WI38 (cell line): ENCODE data around the gene TK2.

Experiments used
- H3K4me3 ChIP-seq: 2 replicates; pipeline ENCODE4 v1.5.1; 2011; ENCODE audit warnings: low read depth, mild to moderate bottlenecking, control low read depth, low read length
- CTCF ChIP-seq: IDR thresholded peaks from 2 replicates; pipeline ENCODE4 v1.5.1; 2012; ENCODE audit warnings: low read depth, mild to moderate bottlenecking, control low read depth, low read length

The TK2 gene

GRCh38 chr16:66462912-66463311 is 87.0 kb downstream of the TK2 start:
- H3K4me3 ChIP-seq: no peak overlapping the region
- no peak for TF ChIP-seq CTCF

DNA sequence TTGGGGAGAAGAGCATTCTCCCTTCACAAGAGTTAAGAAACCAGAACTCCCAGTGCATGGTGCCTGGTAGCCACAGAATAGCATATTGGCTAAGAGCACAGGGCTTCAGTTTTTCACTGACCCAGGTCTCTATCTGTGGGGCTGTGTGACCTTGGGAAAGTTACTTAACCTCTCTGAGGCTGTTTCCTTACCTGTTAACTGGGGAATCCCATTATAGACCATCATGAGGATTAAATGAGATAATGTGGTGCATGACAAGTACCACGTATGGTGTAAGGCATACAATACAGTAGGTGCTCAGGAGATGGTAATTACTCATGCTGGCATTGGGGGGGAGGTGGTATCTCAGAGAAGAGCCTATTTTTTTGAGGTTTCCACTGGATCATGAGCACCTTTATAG is 89.2 kb downstream of the TK2 start:
- H3K4me3 ChIP-seq: no peak overlapping the region
- TF ChIP-seq CTCF: no peak

DNA sequence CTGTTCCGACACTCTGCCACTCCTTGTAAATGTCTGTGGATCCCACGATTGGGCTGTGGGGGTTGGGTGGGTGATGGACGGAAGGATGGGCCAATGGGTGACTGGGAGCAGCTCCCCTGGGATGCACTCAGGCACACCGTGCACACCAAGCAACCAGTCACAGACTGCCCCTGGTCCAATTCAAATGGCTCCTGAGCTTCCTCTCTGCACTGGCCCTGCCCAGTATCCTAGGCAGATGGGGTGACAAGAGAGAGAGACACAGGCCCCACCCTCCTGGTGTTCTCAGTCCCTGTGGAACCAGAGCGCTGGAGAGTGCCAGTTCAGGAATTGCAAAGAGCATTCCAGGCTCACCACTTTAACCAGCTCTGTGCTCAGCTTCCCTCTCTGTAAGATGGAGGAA is 90.0 kb downstream of the TK2 start:
- TF ChIP-seq CTCF: no peak
- no peak overlapping the region for H3K4me3 ChIP-seq

DNA sequence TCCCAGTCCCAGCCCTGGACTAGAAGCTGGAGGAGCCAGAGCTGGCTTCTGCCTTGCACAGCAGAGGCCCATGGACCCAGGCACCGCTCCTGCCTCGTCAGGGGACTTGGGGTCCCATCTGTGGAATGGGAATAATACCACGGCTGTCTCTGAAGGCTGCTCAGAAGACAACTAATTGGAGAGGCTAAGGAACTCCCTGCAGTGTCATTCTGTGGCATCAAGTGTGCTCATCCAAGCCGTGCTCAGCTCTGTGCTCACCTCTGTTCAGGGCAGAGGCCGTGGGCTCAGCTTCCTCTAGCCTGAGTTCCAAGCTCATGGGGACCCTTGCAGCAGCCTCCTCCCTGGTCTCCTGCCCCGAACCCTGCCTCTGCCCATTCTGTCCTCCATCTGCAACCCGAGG is 91.1 kb downstream of the TK2 start:
- TF ChIP-seq CTCF: no peak
- H3K4me3 ChIP-seq: no peak overlapping the region

GRCh38 chr16:66458292-66458691 is 91.6 kb downstream of the TK2 start:
- TF ChIP-seq CTCF: no peak

More at GRCh38 chr16:66458292-66458691, 91.6 kb downstream of the TK2 start:
- H3K4me3 ChIP-seq: no peak overlapping the region
